Chondrocyte (in vitro differentiated cells): ENCODE results near the gene SPTBN4. TPM values are rescaled to one million over a fixed set of nuclear protein-coding genes. Genes with fewer than 3 reads are reported as not detected.
A peak's percentile ranks its signal among the peaks of the same experiment; 100 is the strongest.

ENCODE experiments used
- DNase-seq: peaks from one replicate; pipeline ENCODE4 v3.0.0; 2021; ENCODE audit warnings: mixed read lengths, low spot score
- H3K27ac Mint-ChIP-seq: one replicate; pipeline ENCODE4 v1.8.0; 2021; ENCODE audit warnings: mild to moderate bottlenecking, moderate library complexity, mixed read lengths; ENCODE audit not compliant: unreplicated experiment
- H3K27me3 Mint-ChIP-seq: 2 replicates; pipeline ENCODE4 v1.8.0; 2021; ENCODE audit warnings: low read depth, mixed read lengths
- H3K36me3 Mint-ChIP-seq: 2 replicates; pipeline ENCODE4 v1.8.0; 2021; ENCODE audit warnings: low read depth, mixed read lengths
- H3K4me1 Mint-ChIP-seq: 2 replicates; pipeline ENCODE4 v1.8.0; 2021; ENCODE audit warnings: low read depth, mild to moderate bottlenecking, mixed read lengths
- H3K4me3 Mint-ChIP-seq: one replicate; pipeline ENCODE4 v1.8.0; 2021; ENCODE audit warnings: mild to moderate bottlenecking, moderate library complexity, mixed read lengths; ENCODE audit not compliant: unreplicated experiment
- H3K9me3 Mint-ChIP-seq: 2 replicates; pipeline ENCODE4 v1.8.0; 2021; ENCODE audit warnings: low read depth, mixed read lengths
- total RNA-seq: library from RNA; stranded (reverse); gene quantifications from 3 replicates; pipeline ENCODE4 v1.2.1, GENCODE V29; 2021
- TF ChIP-seq, protein P1 (sequence below): fragments of 200-600 bp; sonication (generic); IDR thresholded peaks from 2 replicates; pipeline ENCODE4 v1.5.0; 2021; ENCODE audit warnings: antibody characterized with exemption, mild to moderate bottlenecking, moderate library complexity

Gene SPTBN4
- total RNA-seq, 1 donor from 2014 or later: 2.5 TPM

DNA sequence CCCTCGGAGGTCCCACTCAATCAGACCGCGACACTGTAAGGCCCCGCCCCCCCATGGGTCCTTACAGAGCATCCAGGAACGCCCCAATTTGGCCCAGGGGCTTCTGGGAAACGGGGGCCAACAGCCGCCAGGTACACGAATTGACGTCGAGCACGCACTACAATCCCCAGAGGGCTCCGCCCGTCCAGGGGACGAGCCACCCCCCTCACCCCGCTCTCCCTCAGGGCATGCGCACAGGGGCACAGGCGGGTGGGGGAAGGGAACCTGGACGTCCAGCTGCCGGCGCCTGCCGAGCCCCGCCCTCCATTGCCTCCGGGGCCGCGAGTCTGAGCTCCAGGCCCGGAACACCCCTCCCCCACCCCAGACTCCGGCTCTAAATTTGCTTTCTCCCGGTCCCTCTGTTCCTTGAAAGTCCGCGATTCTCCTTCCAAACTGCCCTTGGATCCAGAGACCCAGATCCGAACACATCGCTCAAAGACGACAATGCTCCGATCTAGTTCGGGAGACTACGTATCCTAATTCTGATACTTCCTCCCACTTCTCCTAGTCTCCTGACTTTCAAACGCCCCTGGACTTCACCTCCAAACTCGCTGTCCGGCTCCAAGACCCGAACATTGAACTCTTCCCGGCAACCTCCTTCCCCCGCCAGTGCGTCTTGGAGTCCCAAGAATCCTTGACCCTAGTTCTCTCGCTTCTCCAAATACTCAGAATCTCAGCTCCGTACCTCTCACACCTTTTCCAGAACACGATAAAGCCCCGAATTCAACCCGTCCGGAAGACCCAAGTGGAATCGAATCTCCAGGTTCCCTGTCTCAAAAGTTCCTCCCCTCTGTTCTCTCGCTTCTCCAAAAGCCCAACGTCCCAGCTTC lies 23.4 kb upstream of the SPTBN4 start:
- Mint-ChIP-seq H3K36me3 (peaks cover 13% of the 10 kb centered on the region), H3K4me3 (peak overlapping the region; percentile 100), H3K27me3 (no peaks in the 10 kb centered on the region), H3K4me1 (peaks cover 29% of the 10 kb centered on the region), H3K27ac (peak overlapping the region; percentile 99), H3K9me3 (no peaks in the 10 kb centered on the region)
- TF ChIP-seq, protein P1, sequence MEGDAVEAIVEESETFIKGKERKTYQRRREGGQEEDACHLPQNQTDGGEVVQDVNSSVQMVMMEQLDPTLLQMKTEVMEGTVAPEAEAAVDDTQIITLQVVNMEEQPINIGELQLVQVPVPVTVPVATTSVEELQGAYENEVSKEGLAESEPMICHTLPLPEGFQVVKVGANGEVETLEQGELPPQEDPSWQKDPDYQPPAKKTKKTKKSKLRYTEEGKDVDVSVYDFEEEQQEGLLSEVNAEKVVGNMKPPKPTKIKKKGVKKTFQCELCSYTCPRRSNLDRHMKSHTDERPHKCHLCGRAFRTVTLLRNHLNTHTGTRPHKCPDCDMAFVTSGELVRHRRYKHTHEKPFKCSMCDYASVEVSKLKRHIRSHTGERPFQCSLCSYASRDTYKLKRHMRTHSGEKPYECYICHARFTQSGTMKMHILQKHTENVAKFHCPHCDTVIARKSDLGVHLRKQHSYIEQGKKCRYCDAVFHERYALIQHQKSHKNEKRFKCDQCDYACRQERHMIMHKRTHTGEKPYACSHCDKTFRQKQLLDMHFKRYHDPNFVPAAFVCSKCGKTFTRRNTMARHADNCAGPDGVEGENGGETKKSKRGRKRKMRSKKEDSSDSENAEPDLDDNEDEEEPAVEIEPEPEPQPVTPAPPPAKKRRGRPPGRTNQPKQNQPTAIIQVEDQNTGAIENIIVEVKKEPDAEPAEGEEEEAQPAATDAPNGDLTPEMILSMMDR: no peak
- peak; percentile 100 for DNase-seq

DNA sequence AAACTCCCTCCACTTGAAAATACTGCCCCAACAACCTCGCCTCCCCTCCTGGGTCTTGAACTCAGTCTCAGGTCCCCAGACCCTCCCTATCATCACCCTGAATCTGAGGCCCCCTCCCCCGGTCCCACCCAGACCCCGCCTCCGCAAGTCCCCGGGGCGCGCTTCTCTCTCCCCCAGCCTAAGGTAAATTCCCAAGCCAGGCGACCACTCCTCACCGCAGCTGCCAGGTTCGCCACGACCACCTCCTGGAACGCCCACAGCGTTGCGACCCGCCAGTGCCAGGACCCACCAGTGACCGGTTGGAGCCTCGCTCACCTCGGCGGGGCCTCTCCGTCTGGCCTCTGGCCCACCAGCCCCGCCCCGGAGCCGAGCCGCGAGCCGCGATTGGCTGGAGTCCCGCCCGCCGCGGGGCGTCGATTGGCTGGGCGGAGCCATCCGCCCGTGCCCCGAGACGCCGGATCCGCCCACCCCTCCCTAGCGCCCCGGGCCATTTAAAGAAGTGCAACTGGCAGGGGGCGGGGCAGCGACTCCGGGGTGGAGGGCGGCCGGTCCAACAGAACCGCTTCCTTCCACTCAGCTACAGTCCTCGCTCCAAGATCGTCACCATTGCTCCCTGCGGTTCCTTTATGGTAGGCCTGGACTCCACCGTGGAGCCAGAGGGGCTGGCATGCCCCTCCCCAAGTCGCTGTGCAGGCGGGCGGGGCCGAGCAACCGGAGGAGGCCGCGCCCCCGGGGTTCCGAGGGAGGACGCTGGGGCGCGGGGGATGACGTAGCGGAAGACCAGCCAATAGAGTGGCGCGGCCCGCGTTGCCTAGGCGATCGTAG lies 22.6 kb upstream of the SPTBN4 start, which contains the start of gene SERTAD3:
Gene SERTAD3 (minus strand): TSS at position 336 of the 825 bp plus-strand sequence. CDS start 2,255 bp downstream, outside the sequence.
- Mint-ChIP-seq H3K9me3 (no peaks in the 10 kb centered on the region), H3K27ac (peak within 1 kb of the TSS; percentile 99), H3K4me1 (peaks cover 29% of the 10 kb centered on the region), H3K27me3 (no peaks in the 10 kb centered on the region), H3K36me3 (peaks cover 13% of the 10 kb centered on the region), H3K4me3 (peak within 1 kb of the TSS; percentile 100)
- TF ChIP-seq, protein P1: no peak
- DNase-seq: peak; percentile 98

DNA sequence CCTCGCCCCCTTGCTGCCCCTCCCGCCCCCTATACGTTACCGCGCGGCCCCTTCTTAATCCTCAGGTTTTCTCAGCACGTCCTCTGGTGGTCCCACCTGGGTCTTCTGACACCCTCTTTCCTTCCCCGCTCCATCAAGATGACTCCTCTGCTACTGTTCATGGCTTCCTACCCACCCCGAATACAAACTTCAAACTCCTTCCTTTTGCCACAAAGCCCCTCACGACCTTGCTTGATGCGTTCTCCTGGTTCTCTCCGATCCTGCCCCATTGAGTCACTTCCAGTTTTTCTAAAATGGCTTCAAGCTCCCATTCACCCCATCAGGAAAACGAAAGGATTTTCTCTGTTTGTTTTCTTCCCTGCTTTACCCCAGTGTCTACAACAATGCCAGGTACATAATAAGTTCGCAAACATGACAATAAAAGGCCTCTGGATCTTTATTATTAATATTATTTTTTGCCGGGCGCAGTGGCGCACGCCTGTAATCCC lies 21.9 kb upstream of the SPTBN4 start:
- H3K4me3 Mint-ChIP-seq: peak overlapping the region; percentile 100
- TF ChIP-seq, protein P1: peak; percentile 57
- peaks cover 13% of the 10 kb centered on the region for H3K36me3 Mint-ChIP-seq
- peaks cover 29% of the 10 kb centered on the region for H3K4me1 Mint-ChIP-seq
- peak overlapping the region; percentile 97 for H3K27ac Mint-ChIP-seq
- H3K9me3 Mint-ChIP-seq: no peaks in the 10 kb centered on the region
- no peak for DNase-seq
- no peaks in the 10 kb centered on the region for H3K27me3 Mint-ChIP-seq

DNA sequence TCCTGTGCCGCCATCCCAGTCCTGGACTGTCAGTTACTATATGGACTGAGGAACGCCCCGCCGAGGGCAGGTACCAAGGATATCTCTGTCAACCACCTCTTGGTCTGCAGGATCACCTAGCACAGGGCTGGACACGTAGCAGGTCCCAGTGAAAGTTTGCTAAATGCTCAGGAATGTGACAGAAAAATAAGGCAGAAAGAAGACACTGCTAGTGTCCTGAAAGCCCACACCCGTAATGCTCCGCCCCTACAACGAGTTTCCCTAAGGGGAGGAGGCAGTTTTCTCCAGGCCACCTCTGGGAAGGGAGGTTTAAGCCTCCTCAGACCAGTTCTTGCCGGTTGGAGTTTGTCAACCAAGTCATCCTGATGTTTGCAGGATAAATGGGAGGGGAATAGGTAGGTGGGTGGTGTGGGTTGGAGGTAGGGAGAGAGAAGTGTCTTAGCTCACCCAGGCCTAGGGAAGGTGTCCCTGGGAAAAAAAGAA lies 21.0 kb upstream of the SPTBN4 start:
- H3K27me3 Mint-ChIP-seq: no peaks in the 10 kb centered on the region
- DNase-seq: no peak
- no peaks in the 10 kb centered on the region for H3K9me3 Mint-ChIP-seq
- H3K27ac Mint-ChIP-seq: peak overlapping the region; percentile 66
- peaks cover 12% of the 10 kb centered on the region for H3K36me3 Mint-ChIP-seq
- TF ChIP-seq, protein P1: no peak
- H3K4me3 Mint-ChIP-seq: no peak overlapping the region
- peaks cover 29% of the 10 kb centered on the region for H3K4me1 Mint-ChIP-seq
